HG03159 (cell line): ENCODE measurements around the gene SPATA31A3.
"Not testable (repeated sequence)": the region's sequence is repeated elsewhere in the genome, so short reads cannot be mapped to it uniquely, and the experiment has no call there.

Source experiments
- ATAC-seq: cut with Tn5 transposase; IDR thresholded peaks from one replicate; pipeline ENCODE4 v1.9.1; 2021; ENCODE audit warnings: mild to moderate bottlenecking, moderate library complexity; ENCODE audit not compliant: unreplicated experiment

The SPATA31A3 gene

DNA sequence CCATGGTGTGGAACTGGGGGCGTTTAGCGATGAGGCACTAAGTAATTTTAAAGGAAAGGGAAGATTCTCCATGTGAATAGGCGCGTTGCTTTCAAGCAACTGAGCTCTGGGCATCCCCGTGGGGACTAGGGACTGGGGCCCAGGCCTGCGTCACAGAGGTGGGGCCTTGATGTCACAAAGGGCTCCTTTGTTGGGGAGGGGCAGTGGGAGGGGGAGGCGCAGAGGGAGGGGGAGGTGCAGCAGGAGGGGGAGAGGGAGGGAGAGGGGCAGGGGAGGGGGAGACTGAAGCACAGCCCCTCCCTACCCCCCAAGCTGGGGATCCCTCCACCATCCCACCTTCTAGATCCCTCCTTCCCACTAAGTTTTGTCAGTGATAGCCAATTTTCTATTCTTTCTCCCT is at the start of gene SPATA31A3:
TSS of gene SPATA31A3 (minus strand) at position 101 of the 400 bp plus-strand sequence. CDS start at position 72, 29 bp downstream.
- ATAC-seq = not testable (repeated sequence)

DNA sequence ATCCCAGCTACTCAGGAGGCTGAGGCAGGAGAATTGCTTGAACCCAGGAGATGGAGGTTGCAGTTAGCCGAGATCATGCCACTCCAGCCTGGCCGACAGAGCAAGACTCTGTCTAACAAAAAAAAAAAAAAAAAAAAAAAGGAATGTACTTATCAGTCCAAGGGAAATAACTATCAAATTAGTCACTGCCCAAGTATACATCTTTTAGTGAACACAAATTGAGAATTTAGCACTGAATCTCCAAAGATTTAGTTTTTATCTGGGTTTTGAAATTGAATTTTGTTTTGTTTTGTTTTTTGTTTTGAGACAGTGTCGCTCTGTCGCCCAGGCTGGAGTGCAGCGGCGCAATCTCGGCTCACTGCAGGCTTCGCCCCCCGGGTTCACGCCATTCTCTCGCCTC is 39.8 kb downstream of the SPATA31A3 start:
- ATAC-seq = not testable (repeated sequence)

DNA sequence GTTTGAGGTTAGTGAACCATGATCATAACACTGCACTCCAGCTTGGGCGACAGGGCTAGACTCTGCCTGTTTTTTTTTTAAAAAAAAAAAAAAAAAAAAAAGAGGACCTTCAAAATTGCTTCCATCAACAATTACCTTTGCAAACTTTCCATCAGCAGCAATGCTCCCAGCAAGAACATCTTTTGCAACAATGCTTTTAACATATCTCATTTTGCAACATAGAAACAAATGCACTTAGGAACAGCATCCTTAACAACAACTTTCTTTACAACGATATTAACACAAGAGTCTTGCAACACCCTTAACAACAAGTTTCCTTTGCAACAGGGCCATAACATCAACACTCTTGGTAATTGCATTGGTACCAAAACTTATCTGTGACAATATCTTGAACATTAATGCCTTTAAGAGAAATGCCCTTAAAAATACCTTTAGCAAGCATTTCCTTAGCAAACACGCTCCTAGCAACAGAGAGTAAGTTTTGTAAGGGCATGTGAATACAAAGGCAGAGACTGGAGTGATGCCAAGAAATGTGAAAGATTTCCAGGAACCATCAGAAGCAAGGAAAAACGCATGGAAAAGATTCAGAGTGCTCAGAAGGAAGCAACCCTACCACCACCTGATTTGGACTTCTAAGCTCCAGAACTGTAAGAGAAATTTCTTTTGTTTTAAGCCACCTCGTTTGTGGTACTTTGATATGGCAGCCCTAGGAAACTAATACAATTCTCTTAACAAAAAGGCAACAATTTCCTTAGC is 49.8 kb downstream of the SPATA31A3 start:
- not testable (repeated sequence) for ATAC-seq

DNA sequence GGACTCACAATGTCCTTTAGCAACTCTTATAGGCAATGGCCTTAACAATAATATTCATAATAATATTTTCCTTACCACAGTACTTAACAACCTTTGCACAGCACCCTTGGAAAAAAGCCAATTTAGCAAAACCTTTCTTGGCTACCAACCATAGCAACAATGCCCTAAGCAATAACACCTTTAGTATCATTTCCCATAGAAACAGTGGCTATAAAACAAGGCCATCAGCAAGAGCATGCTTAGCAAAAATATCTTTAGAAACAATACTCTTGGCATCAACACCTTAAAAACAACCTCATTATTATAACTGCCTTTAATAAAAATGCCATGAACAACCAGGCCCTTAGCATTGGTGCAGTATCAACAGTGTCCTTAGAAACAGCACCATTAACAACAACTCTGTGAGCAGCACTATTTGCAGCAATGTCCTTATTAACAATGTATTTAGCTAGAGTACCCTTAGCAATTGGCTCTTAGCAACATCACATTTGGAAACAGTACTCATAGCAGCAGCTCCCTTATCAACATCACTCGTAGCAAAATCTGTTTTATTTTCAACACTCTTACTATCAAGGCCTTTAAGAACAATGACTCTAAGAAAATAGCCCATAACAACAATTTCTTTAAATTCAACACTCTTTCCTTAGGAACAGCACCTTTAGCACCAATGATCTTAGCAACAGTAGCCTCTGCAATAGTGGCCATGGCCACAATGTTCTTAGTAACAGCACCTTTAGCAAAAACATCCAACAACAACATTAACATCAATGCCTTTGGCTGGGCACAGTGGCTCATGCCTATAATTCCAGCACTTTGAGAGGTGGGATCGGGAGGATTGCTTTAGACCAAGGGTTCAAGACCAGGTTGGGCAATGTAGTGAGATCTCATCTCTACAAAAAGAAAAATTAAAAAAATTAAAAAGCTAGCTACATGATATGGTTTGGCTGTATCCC is 52.2 kb downstream of the SPATA31A3 start:
- not testable (repeated sequence) for ATAC-seq

DNA sequence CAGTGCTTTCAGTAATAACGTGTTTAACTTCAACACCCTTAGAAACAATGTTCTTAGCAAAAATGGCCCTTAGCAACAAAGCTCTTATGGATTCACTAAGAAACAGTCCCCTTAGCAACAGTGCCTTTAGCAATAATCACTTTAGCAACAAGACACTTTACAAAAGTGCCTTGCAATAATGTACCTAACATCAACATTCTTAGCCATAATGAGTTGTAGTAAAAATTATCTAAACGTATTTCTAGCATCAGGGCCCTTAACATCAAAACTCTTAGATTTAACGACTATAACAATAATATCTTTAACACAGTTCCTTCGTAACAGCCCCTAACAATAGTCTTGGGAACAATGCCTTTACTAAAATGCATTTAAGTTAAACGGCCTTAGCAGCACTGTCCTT is 54.0 kb downstream of the SPATA31A3 start:
- not testable (repeated sequence) for ATAC-seq

DNA sequence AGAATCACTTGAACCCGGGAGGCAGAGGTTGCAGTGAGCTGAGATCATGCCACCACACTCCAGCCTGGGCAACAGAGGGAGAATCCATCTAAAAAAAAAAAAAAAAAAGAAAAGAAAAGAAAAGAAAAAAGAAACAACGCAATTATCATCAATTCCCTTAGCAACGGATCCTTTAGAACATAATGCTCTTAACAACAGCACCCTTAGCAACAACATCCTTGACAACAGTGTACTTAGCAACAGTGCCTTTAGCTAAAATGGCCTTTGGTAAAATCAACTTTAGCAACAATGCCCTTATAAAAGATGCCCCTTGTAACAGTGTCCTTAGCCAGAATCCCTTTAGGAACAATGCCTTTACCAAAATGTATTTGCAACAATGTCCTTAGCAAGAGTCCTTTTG is 54.7 kb downstream of the SPATA31A3 start:
- ATAC-seq = not testable (repeated sequence)
